Thyroid gland (tissue), 4 donors: ENCODE measurements around the gene BCL6B.

ENCODE experiments used
- POLR2A ChIP-seq, 2 donors: fragments of 450-650 bp; IDR thresholded peaks; one replicate each; pipeline ENCODE4 v1.6.1; 2017; ENCODE audit warnings: antibody characterized with exemption in 2 of 2, mild to moderate bottlenecking in 2 of 2, moderate library complexity in 1 of 2
- TF ChIP-seq, protein P1 (sequence below), 6 experiments: fragments of 200-600 bp in 3 of 6; fragments of 450-650 bp in 3 of 6; sonication (generic) in 3 of 6; IDR thresholded peaks; one replicate each; pipeline ENCODE4 v1.5.1; 2016 to 2019; ENCODE audit warnings: antibody characterized with exemption in 6 of 6, mild to moderate bottlenecking in 2 of 6, inconsistent platforms in 1 of 6, moderate library complexity in 1 of 6

DNA sequence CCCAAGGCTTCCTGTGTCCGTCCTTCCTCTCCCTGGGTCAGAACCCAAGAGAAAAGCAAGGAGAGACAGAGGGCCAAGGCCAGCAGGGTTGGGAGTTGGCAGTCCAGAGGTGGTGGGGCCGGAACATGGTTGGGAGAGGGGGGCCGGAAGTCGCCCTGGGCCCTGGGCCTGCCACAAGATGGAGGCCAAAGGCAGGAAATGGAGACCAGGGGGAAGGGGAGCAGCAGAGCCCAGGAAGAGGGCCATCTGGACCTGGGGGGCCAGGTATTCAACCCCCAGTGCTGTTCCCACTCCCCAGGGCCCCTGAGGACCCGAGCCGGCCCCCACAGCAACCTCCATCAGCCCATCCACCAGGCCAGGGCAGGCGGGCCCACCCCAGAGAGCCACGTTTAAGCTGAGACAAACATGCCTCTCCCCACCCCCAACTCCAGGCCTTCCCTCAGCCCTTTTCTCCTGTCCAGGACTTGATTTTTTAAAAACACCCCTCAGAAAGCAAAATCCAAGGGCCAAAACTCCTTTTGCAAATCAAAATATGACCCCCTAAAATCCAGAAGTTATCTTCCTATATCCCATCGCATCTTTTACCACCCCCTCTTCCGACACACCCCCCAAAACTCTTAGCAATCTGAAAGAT lies 4.4 kb upstream of the BCL6B start:
- TF ChIP-seq, protein P1, sequence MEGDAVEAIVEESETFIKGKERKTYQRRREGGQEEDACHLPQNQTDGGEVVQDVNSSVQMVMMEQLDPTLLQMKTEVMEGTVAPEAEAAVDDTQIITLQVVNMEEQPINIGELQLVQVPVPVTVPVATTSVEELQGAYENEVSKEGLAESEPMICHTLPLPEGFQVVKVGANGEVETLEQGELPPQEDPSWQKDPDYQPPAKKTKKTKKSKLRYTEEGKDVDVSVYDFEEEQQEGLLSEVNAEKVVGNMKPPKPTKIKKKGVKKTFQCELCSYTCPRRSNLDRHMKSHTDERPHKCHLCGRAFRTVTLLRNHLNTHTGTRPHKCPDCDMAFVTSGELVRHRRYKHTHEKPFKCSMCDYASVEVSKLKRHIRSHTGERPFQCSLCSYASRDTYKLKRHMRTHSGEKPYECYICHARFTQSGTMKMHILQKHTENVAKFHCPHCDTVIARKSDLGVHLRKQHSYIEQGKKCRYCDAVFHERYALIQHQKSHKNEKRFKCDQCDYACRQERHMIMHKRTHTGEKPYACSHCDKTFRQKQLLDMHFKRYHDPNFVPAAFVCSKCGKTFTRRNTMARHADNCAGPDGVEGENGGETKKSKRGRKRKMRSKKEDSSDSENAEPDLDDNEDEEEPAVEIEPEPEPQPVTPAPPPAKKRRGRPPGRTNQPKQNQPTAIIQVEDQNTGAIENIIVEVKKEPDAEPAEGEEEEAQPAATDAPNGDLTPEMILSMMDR (IDR thresholded peaks at IDR 0.05), result no peak
- TF ChIP-seq POLR2A (IDR thresholded peaks at IDR 0.05), result no peak
